Naive thymus-derived CD4-positive, alpha-beta T cell (primary cell): Measurements from ENCODE around the gene PSPN. TPM values are rescaled to one million over a fixed set of nuclear protein-coding genes. Genes with fewer than 3 reads are reported as not detected.

Source experiments
- ATAC-seq: fragments of 150-1000 bp; cut with Tn5 transposase; 2 replicates; pipeline ENCODE4 v1.10.0; 2021; ENCODE audit warnings: mild to moderate bottlenecking, moderate library complexity
- CTCF ChIA-PET: fragments of 350-600 bp; sonication (Branson Sonifier 250); formaldehyde crosslinking; loops from one replicate; lab custom pipeline; 2021; ENCODE audit warnings: antibody characterized with exemption; lab: Charles Lee
- POLR2A ChIA-PET: fragments of 350-600 bp; sonication (Branson Sonifier 250); formaldehyde crosslinking; loops from one replicate; lab custom pipeline; 2021; ENCODE audit warnings: antibody characterized with exemption, inconsistent platforms; lab: Charles Lee
- DNase-seq, 9 donors: peaks; one replicate each; pipeline versions ENCODE4 v3.0.0 to v3.0.0-alpha.2; 2020 to 2022; ENCODE audit warnings: mixed read lengths in 1 of 9
- H3K27ac ChIP-seq: one replicate; pipeline ENCODE4 v1.7.0; 2013; ENCODE audit warnings: mild to moderate bottlenecking, low read depth, low read length, moderate library complexity
- H3K27me3 ChIP-seq, 2 donors: one replicate each; pipeline ENCODE4 v1.7.0; 2013; ENCODE audit warnings: low read length in 2 of 2, mild to moderate bottlenecking in 2 of 2, moderate library complexity in 2 of 2; ENCODE audit not compliant: control insufficient read depth in 2 of 2, insufficient read depth in 2 of 2
- H3K36me3 ChIP-seq, 3 experiments: 1 replicate in 2 of 3; 2 replicates in 1 of 3; pipeline ENCODE4 v1.7.0; 2013; ENCODE audit warnings: low read length in 3 of 3, mild to moderate bottlenecking in 3 of 3, moderate library complexity in 1 of 3; ENCODE audit not compliant: insufficient read depth in 3 of 3, control insufficient read depth in 2 of 3
- H3K4me1 ChIP-seq, 2 donors: one replicate each; pipeline ENCODE4 v1.7.0; 2013; ENCODE audit warnings: low read length in 2 of 2, mild to moderate bottlenecking in 2 of 2, moderate library complexity in 1 of 2; ENCODE audit not compliant: control insufficient read depth in 2 of 2, insufficient read depth in 2 of 2
- H3K4me3 ChIP-seq: 2 replicates; pipeline ENCODE4 v1.7.0; 2013; ENCODE audit warnings: mild to moderate bottlenecking, low read length
- H3K9me3 ChIP-seq, 3 experiments: 1 replicate in 2 of 3; 2 replicates in 1 of 3; pipeline ENCODE4 v1.7.0; 2013; ENCODE audit warnings: low read length in 3 of 3; ENCODE audit not compliant: control insufficient read depth in 2 of 3
- H3K27ac Mint-ChIP-seq, 9 donors: one replicate each; pipeline ENCODE4 v1.8.0; 2020 to 2022; ENCODE audit warnings: mixed read lengths in 9 of 9, mild to moderate bottlenecking in 8 of 9, moderate library complexity in 5 of 9, inconsistent platforms in 2 of 9
- H3K27me3 Mint-ChIP-seq, 5 donors: one replicate each; pipeline ENCODE4 v1.8.0; 2021 to 2022; ENCODE audit warnings: mixed read lengths in 5 of 5, mild to moderate bottlenecking in 1 of 5
- H3K36me3 Mint-ChIP-seq, 5 donors: one replicate each; pipeline ENCODE4 v1.8.0; 2020 to 2022; ENCODE audit warnings: mixed read lengths in 5 of 5, mild to moderate bottlenecking in 3 of 5, inconsistent platforms in 1 of 5
- H3K4me1 Mint-ChIP-seq, 7 donors: one replicate each; pipeline ENCODE4 v1.8.0; 2020 to 2022; ENCODE audit warnings: mixed read lengths in 7 of 7, mild to moderate bottlenecking in 3 of 7, inconsistent platforms in 1 of 7
- H3K4me3 Mint-ChIP-seq, 10 donors: one replicate each; pipeline ENCODE4 v1.8.0; 2020 to 2022; ENCODE audit warnings: mild to moderate bottlenecking in 10 of 10, mixed read lengths in 10 of 10, moderate library complexity in 6 of 10, inconsistent platforms in 2 of 10
- H3K9me3 Mint-ChIP-seq, 11 donors: one replicate each; pipeline ENCODE4 v1.8.0; 2020 to 2022; ENCODE audit warnings: mixed read lengths in 11 of 11, mild to moderate bottlenecking in 4 of 11, inconsistent platforms in 1 of 11, moderate library complexity in 1 of 11
- intact Hi-C, 2 donors: fragments of 100-400 bp; cut with micrococcal nuclease; formaldehyde crosslinking; loops; one replicate each; pipeline ENCODE4 v1.15.1; 2023
- polyA plus RNA-seq, 2 donors: library from polyadenylated mRNA; unstranded; fragments of 300-500 nt; fragmentation: Illumina TruSeq; gene quantifications; one replicate each; pipeline ENCODE4 v1.2.3, GENCODE V29; 2021
- total RNA-seq, 6 experiments: library from RNA in 5 of 6; stranded (reverse) in 5 of 6; gene quantifications; 1 replicate in 5 of 6; 2 replicates in 1 of 6; pipeline ENCODE4 v1.2.3 and lab custom pipeline; 2021 to 2026

The PSPN gene
- total RNA-seq (1 to 10 TPM; 1.8 to 4.0 (median 2.8) TPM), polyA plus RNA-seq (under 1 TPM; 0.60 to 0.91 TPM), total RNA-seq (lab: John Stamatoyannopoulos, UW) (3.5 reads per million, percentile 18 among the genes with 10 or more reads in this experiment)

GRCh38 chr19:6375411-6376010 lies at the start of gene PSPN:
PSPN (minus strand) TSS chr19:6375933; CDS start chr19:6375849, 84 bp downstream.
- Histone ChIP-seq H3K36me3 (peaks cover 0 to 22% (median 9%) of the 10 kb centered on the region in 3 experiments), H3K9me3 (peaks cover 0 to 7% (median 0%) of the 10 kb centered on the region in 3 experiments), H3K27ac (no peak within 1 kb of the TSS), H3K27me3 (no peaks in the 10 kb centered on the region), H3K4me1 (peaks cover 5 to 10% of the 10 kb centered on the region in 2 donors), H3K4me3 (no peak within 1 kb of the TSS)
- Mint-ChIP-seq H3K4me1 (peaks cover 4 to 13% (median 9%) of the 10 kb centered on the region in 7 donors), H3K27ac (peak within 1 kb of the TSS in 2 of 9 donors; percentile 17 to 38), H3K9me3 (peaks cover 0 to 4% (median 0%) of the 10 kb centered on the region in 11 donors), H3K36me3 (peaks cover 5 to 11% (median 8%) of the 10 kb centered on the region in 5 donors), H3K27me3 (no peaks in the 10 kb centered on the region), H3K4me3 (peak within 1 kb of the TSS in 1 of 10 donors; percentile 40)
- ChIA-PET POLR2A (interaction anchor here (0.6 to 6.4 kb wide), 3 partner anchors 13 to 84 kb away, joined by 3 to 85 read pairs (median 3); partner anchors contain the start of gene CLPP), CTCF (no interaction called here)
- no peak for ATAC-seq
- DNase-seq = no peak
- intact Hi-C loops = no loop called here

GRCh38 chr19:6424939-6425731 lies 49.4 kb upstream of the PSPN start:
- peak overlapping the region; percentile 69 to 87 (median 78) for H3K4me3 Mint-ChIP-seq
- peak; percentile 66 to 100 (median 99) for DNase-seq
- Histone ChIP-seq H3K36me3 (peaks cover 0 to 24% (median 3%) of the 10 kb centered on the region in 3 experiments), H3K27me3 (no peaks in the 10 kb centered on the region), H3K4me3 (peak overlapping the region; percentile 39), H3K9me3 (no peaks in the 10 kb centered on the region), H3K27ac (peak overlapping the region; percentile 77), H3K4me1 (peaks cover 15 to 32% of the 10 kb centered on the region in 2 donors)
- peaks cover 0 to 16% (median 3%) of the 10 kb centered on the region in 5 donors for H3K36me3 Mint-ChIP-seq
- CTCF ChIA-PET = interaction anchor here (0.5 to 1.0 kb wide), 5 partner anchors 48 to 639 kb away, joined by 3 to 4 read pairs (median 3); no protein-coding TSS in a partner anchor
- H3K27me3 Mint-ChIP-seq = no peaks in the 10 kb centered on the region
- intact Hi-C loops = loop anchor here (1.0 to 10.0 kb wide), 16 partner anchors 32 to 773 kb away; partner anchors contain the start of genes CLPP (in 2 of the 2), DENND1C (in 2 of the 2), GPR108 (in 2 of the 2) and GTF2F1 (in 2 of the 2)
- ATAC-seq = peak; percentile 89
- H3K4me1 Mint-ChIP-seq = peaks cover 18 to 48% (median 41%) of the 10 kb centered on the region in 7 donors
- POLR2A ChIA-PET = interaction anchor here (0.6 to 4.0 kb wide), 14 partner anchors 15 to 1445 kb away, joined by 3 to 22 read pairs (median 3); partner anchors contain the start of genes ALKBH7, CLPP, DENND1C and PET100
- peak overlapping the region; percentile 78 to 97 (median 94) for H3K27ac Mint-ChIP-seq
- H3K9me3 Mint-ChIP-seq = no peaks in the 10 kb centered on the region

GRCh38 chr19:6424195-6424938 lies 48.6 kb upstream of the PSPN start, which contains the start of gene KHSRP:
KHSRP (minus strand) TSS chr19:6424811; CDS start chr19:6424701, 110 bp downstream.
- peak in 5 of 9 donors; percentile 15 to 93 (median 28) for DNase-seq
- Histone ChIP-seq H3K36me3 (peaks cover 5 to 31% (median 10%) of the 10 kb centered on the region in 3 experiments), H3K4me1 (peaks cover 15 to 25% of the 10 kb centered on the region in 2 donors), H3K4me3 (peak within 1 kb of the TSS; percentile 75), H3K27ac (peak within 1 kb of the TSS; percentile 87), H3K27me3 (no peaks in the 10 kb centered on the region), H3K9me3 (no peaks in the 10 kb centered on the region)
- H3K9me3 Mint-ChIP-seq = no peaks in the 10 kb centered on the region
- H3K36me3 Mint-ChIP-seq = peaks cover 0 to 20% (median 3%) of the 10 kb centered on the region in 5 donors
- intact Hi-C loops = loop anchor here (2.0 to 10.0 kb wide), 3 partner anchors 60 to 674 kb away; partner anchors contain the start of genes DENND1C (in 1 of the 2) and VMAC (in 1 of the 2)
- ATAC-seq = no peak
- ChIA-PET CTCF (interaction anchor here (0.5 to 1.0 kb wide), 4 partner anchors 49 to 640 kb away, joined by 3 to 4 read pairs (median 3); no protein-coding TSS in a partner anchor), POLR2A (interaction anchor here (0.6 to 4.0 kb wide), 13 partner anchors 14 to 1445 kb away, joined by 3 to 22 read pairs (median 3); partner anchors contain the start of genes ALKBH7, CLPP, DENND1C and PET100)
- no peaks in the 10 kb centered on the region for H3K27me3 Mint-ChIP-seq
- H3K27ac Mint-ChIP-seq = peak within 1 kb of the TSS; percentile 81 to 97 (median 94)
- H3K4me3 Mint-ChIP-seq = peak within 1 kb of the TSS; percentile 85 to 92 (median 90)
- H3K4me1 Mint-ChIP-seq = peaks cover 18 to 42% (median 41%) of the 10 kb centered on the region in 7 donors

GRCh38 chr19:6423499-6424194 lies 47.9 kb upstream of the PSPN start:
- CTCF ChIA-PET = no interaction called here
- peak overlapping the region; percentile 85 to 92 (median 90) for H3K4me3 Mint-ChIP-seq
- no peaks in the 10 kb centered on the region for H3K27me3 Mint-ChIP-seq
- Histone ChIP-seq H3K4me3 (peak overlapping the region; percentile 75), H3K36me3 (peaks cover 11 to 38% (median 18%) of the 10 kb centered on the region in 3 experiments), H3K9me3 (no peaks in the 10 kb centered on the region), H3K27me3 (no peaks in the 10 kb centered on the region), H3K4me1 (peaks cover 15 to 22% of the 10 kb centered on the region in 2 donors), H3K27ac (peak overlapping the region; percentile 87)
- DNase-seq (peak in 2 of 9 donors; percentile 8 to 45), ATAC-seq (no peak)
- POLR2A ChIA-PET = interaction anchor here (0.7 to 4.0 kb wide), 4 partner anchors 30 to 58 kb away, joined by 3 to 22 read pairs (median 3); partner anchors contain the start of gene ALKBH7
- H3K36me3 Mint-ChIP-seq = peaks cover 0 to 21% (median 3%) of the 10 kb centered on the region in 5 donors
- H3K9me3 Mint-ChIP-seq = no peaks in the 10 kb centered on the region
- peaks cover 18 to 42% (median 41%) of the 10 kb centered on the region in 7 donors for H3K4me1 Mint-ChIP-seq
- peak overlapping the region; percentile 74 to 93 (median 89) for H3K27ac Mint-ChIP-seq
- intact Hi-C loops = loop anchor here (2.0 to 10.0 kb wide), 3 partner anchors 61 to 675 kb away; partner anchors contain the start of genes DENND1C (in 1 of the 2) and VMAC (in 1 of the 2)
